MM.1S (cell line): ENCODE results near the gene GALNT9.

Source experiments
- DNase-seq: peaks from one replicate; pipeline ENCODE4 v3.0.0-alpha.2; 2015
- H2AFZ ChIP-seq: fragments of 300-600 bp; sonication (generic); 2 replicates; pipeline ENCODE4 v1.6.0; 2016; ENCODE audit warnings: antibody characterized with exemption, low read length
- H3F3A ChIP-seq: fragments of 300-600 bp; sonication (generic); 2 replicates; pipeline ENCODE4 v1.6.1; 2016; ENCODE audit warnings: mild to moderate bottlenecking, antibody characterized with exemption, low read length, moderate library complexity, mixed read lengths; ENCODE audit not compliant: insufficient read depth
- H3K27ac ChIP-seq: fragments of 300-600 bp; sonication (generic); 2 replicates; pipeline ENCODE4 v1.5.1; 2016; ENCODE audit warnings: mild to moderate bottlenecking, low read length
- H3K27me3 ChIP-seq: fragments of 300-600 bp; sonication (generic); replicated peaks from 2 replicates; pipeline ENCODE4 v1.6.0; 2016; ENCODE audit warnings: low read length; ENCODE audit not compliant: insufficient read depth
- H3K36me3 ChIP-seq: fragments of 300-600 bp; sonication (generic); replicated peaks from 2 replicates; pipeline ENCODE4 v1.6.1; 2016; ENCODE audit warnings: mild to moderate bottlenecking, low read length, mixed read lengths; ENCODE audit not compliant: insufficient read depth
- H3K4me1 ChIP-seq: fragments of 300-600 bp; sonication (generic); 2 replicates; pipeline ENCODE4 v1.6.1; 2016; ENCODE audit warnings: low read length, mixed read lengths
- H3K4me2 ChIP-seq: fragments of 300-600 bp; sonication (generic); 2 replicates; pipeline ENCODE4 v1.6.0; 2016; ENCODE audit warnings: low read depth, low read length
- H3K4me3 ChIP-seq: fragments of 300-600 bp; sonication (generic); 2 replicates; pipeline ENCODE4 v1.5.1; 2016; ENCODE audit warnings: low read length, mixed read lengths
- H3K79me2 ChIP-seq: fragments of 300-600 bp; sonication (generic); 2 replicates; pipeline ENCODE4 v1.6.1; 2016; ENCODE audit warnings: mixed run types, low read length, mixed read lengths
- H3K9ac ChIP-seq: fragments of 300-600 bp; sonication (generic); 2 replicates; pipeline ENCODE4 v1.6.1; 2016; ENCODE audit warnings: low read length, mixed read lengths
- H3K9me2 ChIP-seq: fragments of 300-600 bp; sonication (generic); replicated peaks from 2 replicates; pipeline ENCODE4 v1.6.1; 2016; ENCODE audit warnings: mild to moderate bottlenecking, low read length, mixed read lengths; ENCODE audit not compliant: insufficient read depth
- H3K9me3 ChIP-seq: fragments of 300-600 bp; sonication (generic); replicated peaks from 2 replicates; pipeline ENCODE4 v1.6.1; 2016; ENCODE audit warnings: mild to moderate bottlenecking, low read length, mixed read lengths; ENCODE audit not compliant: insufficient read depth
- H4K20me1 ChIP-seq: fragments of 300-600 bp; sonication (generic); 2 replicates; pipeline ENCODE4 v1.6.1; 2016; ENCODE audit warnings: mild to moderate bottlenecking, low read length, moderate library complexity, mixed read lengths; ENCODE audit not compliant: insufficient read depth
- CTCF ChIP-seq: fragments of 300-600 bp; sonication (generic); IDR thresholded peaks from 2 replicates; pipeline ENCODE4 v1.5.1; 2016; ENCODE audit warnings: antibody characterized with exemption, low read length, mixed read lengths
- EZH2 ChIP-seq: fragments of 300-600 bp; sonication (generic); optimal IDR thresholded peaks from 2 replicates; pipeline ENCODE3; 2017; ENCODE audit warnings: low read depth, mild to moderate bottlenecking, antibody characterized with exemption, low read length, mixed read lengths
- EZH2phosphoT487 ChIP-seq: fragments of 300-600 bp; sonication (generic); IDR thresholded peaks from 2 replicates; pipeline ENCODE4 v1.6.1; 2018; ENCODE audit warnings: antibody characterized with exemption, low read length

GALNT9 gene

DNA sequence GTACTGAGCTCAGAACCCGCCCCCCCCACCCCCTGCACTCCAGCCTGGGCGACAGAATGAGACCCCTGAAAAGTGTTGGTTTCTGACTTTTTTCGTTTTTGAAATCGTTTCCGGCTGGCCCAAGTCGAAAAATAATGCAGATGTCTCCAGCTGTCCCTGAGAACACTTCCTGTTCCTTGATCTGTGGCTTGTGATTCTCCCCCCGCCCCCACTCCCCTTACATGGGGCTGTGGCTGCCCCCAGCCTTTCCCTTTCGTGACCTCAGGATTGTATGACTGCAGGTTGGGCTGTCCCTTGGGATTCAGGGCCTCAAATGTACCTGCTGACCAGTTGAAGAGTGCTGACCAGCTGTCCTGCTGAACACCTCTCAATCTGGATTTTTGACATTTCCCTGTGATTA, 151.1 kb downstream of the GALNT9 start:
- Histone ChIP-seq H3K9me2 (no peaks in the 10 kb centered on the region), H3K36me3 (no peaks in the 10 kb centered on the region), H3K27ac (no peak overlapping the region), H3K4me1 (no peaks in the 10 kb centered on the region), H3K27me3 (peaks cover 6% of the 10 kb centered on the region), H2AFZ (no peak overlapping the region), H3F3A (no peaks in the 10 kb centered on the region), H3K4me2 (no peak overlapping the region), H3K9ac (no peak overlapping the region), H3K4me3 (no peak overlapping the region), H4K20me1 (no peaks in the 10 kb centered on the region), H3K9me3 (no peaks in the 10 kb centered on the region), H3K79me2 (no peaks in the 10 kb centered on the region)
- TF ChIP-seq EZH2 = no peak
- no peak for DNase-seq

DNA sequence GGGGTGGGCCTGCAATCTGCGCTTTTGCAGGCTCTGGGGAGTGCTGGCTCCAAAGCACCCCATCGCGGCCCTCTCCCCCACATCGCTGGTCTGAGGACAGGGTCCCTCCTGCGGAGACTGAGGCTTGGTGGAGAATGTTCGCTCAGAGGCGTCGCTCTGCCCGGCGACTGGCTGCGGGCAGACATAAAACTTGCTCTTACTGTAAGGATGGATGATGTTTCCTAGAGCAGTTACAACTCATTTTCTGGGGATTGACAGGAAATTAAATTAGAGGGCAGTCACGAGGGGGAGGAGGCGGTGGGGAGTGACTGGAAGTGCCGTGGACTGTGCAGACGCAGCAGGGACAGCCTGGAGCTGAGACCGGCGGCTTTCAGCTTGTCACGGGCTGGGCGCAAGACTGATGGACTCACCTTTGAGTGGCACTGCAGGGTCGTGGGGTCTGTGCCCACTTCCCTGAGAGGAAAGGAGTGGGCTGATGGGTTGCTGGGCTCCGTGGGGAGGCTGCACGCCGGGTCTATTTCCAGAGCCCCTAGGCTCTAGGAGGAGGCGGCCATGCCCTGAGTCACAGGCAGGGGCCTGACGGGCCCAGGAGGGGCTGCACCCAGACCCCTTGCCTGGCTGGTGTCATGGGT, 152.4 kb downstream of the GALNT9 start:
- no peaks in the 10 kb centered on the region for H3F3A ChIP-seq
- no peaks in the 10 kb centered on the region for H3K9me3 ChIP-seq
- H3K4me2 ChIP-seq = no peak overlapping the region
- H3K4me3 ChIP-seq = no peak overlapping the region
- H3K9me2 ChIP-seq = no peaks in the 10 kb centered on the region
- no peaks in the 10 kb centered on the region for H4K20me1 ChIP-seq
- H3K36me3 ChIP-seq = no peaks in the 10 kb centered on the region
- no peak for DNase-seq
- H3K27me3 ChIP-seq = peaks cover 14% of the 10 kb centered on the region
- no peak overlapping the region for H3K9ac ChIP-seq
- TF ChIP-seq EZH2 (no peak), EZH2phosphoT487 (no peak), CTCF (no peak)
- no peaks in the 10 kb centered on the region for H3K4me1 ChIP-seq
- H3K79me2 ChIP-seq = no peaks in the 10 kb centered on the region
- H2AFZ ChIP-seq = no peak overlapping the region
- no peak overlapping the region for H3K27ac ChIP-seq

GRCh38 chr12:132176385-132176919, 152.9 kb downstream of the GALNT9 start:
- H3K36me3 ChIP-seq = no peaks in the 10 kb centered on the region
- H3K4me2 ChIP-seq = no peak overlapping the region
- H2AFZ ChIP-seq = no peak overlapping the region
- no peaks in the 10 kb centered on the region for H4K20me1 ChIP-seq
- H3K27ac ChIP-seq = no peak overlapping the region
- H3K27me3 ChIP-seq = peaks cover 14% of the 10 kb centered on the region
- no peaks in the 10 kb centered on the region for H3K9me3 ChIP-seq
- no peak overlapping the region for H3K9ac ChIP-seq
- TF ChIP-seq EZH2 = no peak
- TF ChIP-seq CTCF = no peak
- no peak for TF ChIP-seq EZH2phosphoT487
- H3F3A ChIP-seq = no peaks in the 10 kb centered on the region
- no peak overlapping the region for H3K4me3 ChIP-seq
- no peaks in the 10 kb centered on the region for H3K9me2 ChIP-seq
- H3K4me1 ChIP-seq = no peaks in the 10 kb centered on the region
- DNase-seq = no peak
- H3K79me2 ChIP-seq = no peaks in the 10 kb centered on the region
